ENCODE measurements around the gene SLC10A1.

The SLC10A1 gene

GRCh38 chr14:69786603-69787002 lies 10.4 kb downstream of the SLC10A1 start:
- DNase-seq (ENCODE audit: extremely low read depth, insufficient read length): no peak
- Histone ChIP-seq H3K36me3 (ENCODE audit: control insufficient read depth, insufficient read depth, low read length) (no peaks in the 10 kb centered on the region), H3K4me3 (replicated peaks; ENCODE audit: low read depth, low read length) (no peak overlapping the region), H3K27me3 (replicated peaks; ENCODE audit: control insufficient read depth, insufficient read depth, low read length) (no peaks in the 10 kb centered on the region)
- TF ChIP-seq, protein P1, sequence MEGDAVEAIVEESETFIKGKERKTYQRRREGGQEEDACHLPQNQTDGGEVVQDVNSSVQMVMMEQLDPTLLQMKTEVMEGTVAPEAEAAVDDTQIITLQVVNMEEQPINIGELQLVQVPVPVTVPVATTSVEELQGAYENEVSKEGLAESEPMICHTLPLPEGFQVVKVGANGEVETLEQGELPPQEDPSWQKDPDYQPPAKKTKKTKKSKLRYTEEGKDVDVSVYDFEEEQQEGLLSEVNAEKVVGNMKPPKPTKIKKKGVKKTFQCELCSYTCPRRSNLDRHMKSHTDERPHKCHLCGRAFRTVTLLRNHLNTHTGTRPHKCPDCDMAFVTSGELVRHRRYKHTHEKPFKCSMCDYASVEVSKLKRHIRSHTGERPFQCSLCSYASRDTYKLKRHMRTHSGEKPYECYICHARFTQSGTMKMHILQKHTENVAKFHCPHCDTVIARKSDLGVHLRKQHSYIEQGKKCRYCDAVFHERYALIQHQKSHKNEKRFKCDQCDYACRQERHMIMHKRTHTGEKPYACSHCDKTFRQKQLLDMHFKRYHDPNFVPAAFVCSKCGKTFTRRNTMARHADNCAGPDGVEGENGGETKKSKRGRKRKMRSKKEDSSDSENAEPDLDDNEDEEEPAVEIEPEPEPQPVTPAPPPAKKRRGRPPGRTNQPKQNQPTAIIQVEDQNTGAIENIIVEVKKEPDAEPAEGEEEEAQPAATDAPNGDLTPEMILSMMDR (IDR thresholded peaks at IDR 0.05; ENCODE audit: insufficient read depth, low read length, poor library complexity, severe bottlenecking): no peak

DNA sequence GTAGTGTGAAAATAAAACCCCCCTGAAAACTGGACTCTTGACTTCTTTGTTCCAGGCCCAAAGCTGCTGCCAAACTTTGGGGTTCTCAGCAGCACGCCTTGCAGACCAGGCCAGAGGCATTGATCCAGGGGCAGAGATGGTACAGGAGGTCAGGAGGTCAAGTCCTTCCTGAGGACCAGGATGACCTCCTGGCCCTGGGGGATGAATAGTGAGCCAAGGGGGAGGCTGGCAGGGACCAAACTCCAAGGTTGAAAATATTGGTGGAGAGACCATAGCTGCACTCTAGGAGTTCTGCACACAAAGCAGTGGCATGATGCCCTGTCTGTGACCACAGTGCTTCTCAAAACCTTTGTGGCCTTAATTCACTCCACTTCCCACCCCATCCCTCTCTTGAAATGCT lies 12.1 kb downstream of the SLC10A1 start:
- H3K27me3 ChIP-seq (replicated peaks; ENCODE audit: control insufficient read depth, insufficient read depth, low read length): no peaks in the 10 kb centered on the region
- no peak for DNase-seq (ENCODE audit: extremely low read depth, insufficient read length)
- TF ChIP-seq, protein P1 (IDR thresholded peaks at IDR 0.05; ENCODE audit: insufficient read depth, low read length, poor library complexity, severe bottlenecking): no peak
- no peak overlapping the region for H3K4me3 ChIP-seq (replicated peaks; ENCODE audit: low read depth, low read length)
- H3K36me3 ChIP-seq (ENCODE audit: control insufficient read depth, insufficient read depth, low read length): 0 out of 2 replicates have a peak, but pooled peaks cover under 1% of the 10 kb centered on the region

- H3K36me3 ChIP-seq (ENCODE audit: control insufficient read depth, insufficient read depth, low read length): peaks cover 12% of the 10 kb centered on the region
- no peak overlapping the region for H3K4me3 ChIP-seq (replicated peaks; ENCODE audit: low read depth, low read length)
- TF ChIP-seq, protein P1 (IDR thresholded peaks at IDR 0.05; ENCODE audit: insufficient read depth, low read length, poor library complexity, severe bottlenecking): no peak
- no peaks in the 10 kb centered on the region for H3K27me3 ChIP-seq (replicated peaks; ENCODE audit: control insufficient read depth, insufficient read depth, low read length)
- no peak for DNase-seq (ENCODE audit: extremely low read depth, insufficient read length)
Observed at GRCh38 chr14:69780952-69781351, 16.1 kb downstream of the SLC10A1 start.

DNA sequence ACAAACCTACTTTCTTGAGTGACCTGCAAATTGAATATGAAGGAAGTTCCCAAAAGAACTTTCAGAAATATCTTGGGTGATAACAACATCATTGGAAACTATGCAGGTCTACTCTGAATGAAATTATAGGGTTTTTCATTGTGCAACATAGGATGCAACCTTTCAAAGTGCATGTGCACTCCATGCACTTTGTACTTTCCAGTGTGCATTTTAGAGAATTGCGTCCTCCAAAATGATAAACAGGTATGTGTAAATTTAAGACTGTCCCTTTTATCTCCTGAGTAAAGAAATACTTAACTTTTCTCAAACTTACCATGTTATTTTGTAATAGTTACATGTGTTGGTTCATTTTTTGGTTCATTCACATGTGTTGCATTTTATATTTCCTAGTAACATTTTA lies 16.9 kb downstream of the SLC10A1 start:
- Histone ChIP-seq H3K4me3 (replicated peaks; ENCODE audit: low read depth, low read length) (no peak overlapping the region), H3K36me3 (ENCODE audit: control insufficient read depth, insufficient read depth, low read length) (peaks cover 14% of the 10 kb centered on the region), H3K27me3 (replicated peaks; ENCODE audit: control insufficient read depth, insufficient read depth, low read length) (no peaks in the 10 kb centered on the region)
- TF ChIP-seq, protein P1 (IDR thresholded peaks at IDR 0.05; ENCODE audit: insufficient read depth, low read length, poor library complexity, severe bottlenecking): no peak
- no peak for DNase-seq (ENCODE audit: extremely low read depth, insufficient read length)

- no peak overlapping the region for H3K4me3 ChIP-seq (replicated peaks; ENCODE audit: low read depth, low read length)
Observed at GRCh38 chr14:69779088-69779487, 18.0 kb downstream of the SLC10A1 start.

More at GRCh38 chr14:69779088-69779487, 18.0 kb downstream of the SLC10A1 start:
- TF ChIP-seq, protein P1 (IDR thresholded peaks at IDR 0.05; ENCODE audit: insufficient read depth, low read length, poor library complexity, severe bottlenecking): no peak
- Histone ChIP-seq H3K27me3 (replicated peaks; ENCODE audit: control insufficient read depth, insufficient read depth, low read length) (no peaks in the 10 kb centered on the region), H3K36me3 (ENCODE audit: control insufficient read depth, insufficient read depth, low read length) (peaks cover 14% of the 10 kb centered on the region)
- DNase-seq (ENCODE audit: extremely low read depth, insufficient read length): no peak
